Body of pancreas (tissue), 4 donors: ENCODE data around the gene MAD1L1.

Source experiments
- CTCF ChIP-seq, 7 experiments: fragments of 450-650 bp in 4 of 7; fragments of 200-600 bp in 3 of 7; sonication (generic) in 3 of 7; IDR thresholded peaks; one replicate each; pipeline ENCODE4 v1.5.1; 2016 to 2019; ENCODE audit warnings: antibody characterized with exemption in 7 of 7
- POLR2A ChIP-seq, 3 donors: fragments of 450-650 bp; IDR thresholded peaks; one replicate each; pipeline ENCODE4 v1.6.1; 2016; ENCODE audit warnings: antibody characterized with exemption in 3 of 3, mild to moderate bottlenecking in 2 of 3

DNA sequence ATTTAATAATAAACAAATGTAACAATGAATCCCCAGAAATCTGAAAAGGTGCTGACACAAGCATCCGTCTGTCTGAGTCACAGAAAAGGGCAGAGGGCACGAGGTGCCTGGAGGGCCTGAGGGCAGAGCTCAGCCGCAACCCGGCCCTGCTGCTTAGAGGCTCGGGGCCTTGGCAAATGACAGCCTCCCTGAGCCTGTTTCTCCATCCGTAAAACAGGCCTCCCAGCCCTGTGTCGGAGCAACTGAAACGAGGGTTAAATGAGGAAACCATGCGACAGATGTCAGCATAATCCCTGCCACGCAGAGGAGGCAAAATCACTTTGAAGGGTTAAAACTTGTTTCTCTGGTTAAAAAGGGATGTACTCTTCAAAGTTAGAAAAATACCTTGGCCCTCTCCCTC lies 34.2 kb upstream of the MAD1L1 start:
- TF ChIP-seq CTCF (IDR thresholded peaks at IDR 0.05) (no peak), POLR2A (IDR thresholded peaks at IDR 0.05) (no peak)
